Neutrophil (primary cell): ENCODE results near the gene BTD.

Source experiments
- H3K27ac ChIP-seq: fragments of 200-600 bp; sonication (generic); 2 replicates; pipeline ENCODE4 v1.5.1; 2016; ENCODE audit warnings: mild to moderate bottlenecking, moderate library complexity
- H3K27me3 ChIP-seq: fragments of 200-600 bp; sonication (generic); 2 replicates; pipeline ENCODE4 v1.6.0; 2016; ENCODE audit warnings: mild to moderate bottlenecking
- H3K36me3 ChIP-seq: fragments of 200-600 bp; sonication (generic); 2 replicates; pipeline ENCODE4 v1.5.1; 2017
- H3K4me1 ChIP-seq, 2 experiments: fragments of 200-600 bp in 1 of 2; sonication (generic) in 1 of 2; 1 replicate in 1 of 2; 2 replicates in 1 of 2; pipeline versions ENCODE4 v1.5.1 to v1.6.1; 2013 to 2016; ENCODE audit warnings: low read depth in 1 of 2, low read length in 1 of 2, mild to moderate bottlenecking in 1 of 2, moderate library complexity in 1 of 2; ENCODE audit not compliant: control insufficient read depth in 1 of 2, insufficient read depth in 1 of 2
- H3K4me3 ChIP-seq, 2 experiments: fragments of 200-600 bp in 1 of 2; sonication (generic) in 1 of 2; 1 replicate in 1 of 2; 2 replicates in 1 of 2; pipeline ENCODE4 v1.5.1; 2013 to 2016; ENCODE audit warnings: low read depth in 1 of 2, low read length in 1 of 2, mild to moderate bottlenecking in 1 of 2, moderate library complexity in 1 of 2
- H3K9me3 ChIP-seq: fragments of 200-600 bp; sonication (generic); 2 replicates; pipeline ENCODE4 v1.5.1; 2016
- TF ChIP-seq, protein P1 (sequence below): fragments of 200-600 bp; sonication (generic); IDR thresholded peaks from 2 replicates; pipeline ENCODE4 v1.5.1; 2016; ENCODE audit warnings: antibody characterized with exemption

BTD gene

DNA sequence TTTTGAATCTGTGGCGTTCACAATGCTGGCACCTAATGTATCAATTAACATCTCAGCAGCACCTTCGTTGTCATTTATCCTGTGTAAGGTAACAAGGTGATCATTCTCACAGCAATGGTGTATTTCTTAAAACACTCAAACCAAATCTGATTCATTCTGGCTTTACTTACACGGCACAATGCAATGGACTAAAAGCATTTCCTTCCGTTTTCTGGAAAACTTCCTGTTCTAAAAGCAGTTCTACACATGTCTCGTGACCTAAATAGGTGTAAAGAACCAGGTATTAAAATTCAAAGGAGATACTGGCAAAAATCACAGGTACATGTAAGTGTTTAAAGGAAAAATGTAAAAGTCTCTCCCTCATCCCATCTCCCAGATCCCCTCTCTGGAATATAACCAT is 77.8 kb downstream of the BTD start:
- H3K36me3 ChIP-seq: peaks cover 39% of the 10 kb centered on the region
- H3K9me3 ChIP-seq: no peaks in the 10 kb centered on the region
- H3K4me3 ChIP-seq: no peak overlapping the region
- peak overlapping the region; percentile 46 for H3K27ac ChIP-seq
- H3K27me3 ChIP-seq: no peaks in the 10 kb centered on the region
- TF ChIP-seq, protein P1, sequence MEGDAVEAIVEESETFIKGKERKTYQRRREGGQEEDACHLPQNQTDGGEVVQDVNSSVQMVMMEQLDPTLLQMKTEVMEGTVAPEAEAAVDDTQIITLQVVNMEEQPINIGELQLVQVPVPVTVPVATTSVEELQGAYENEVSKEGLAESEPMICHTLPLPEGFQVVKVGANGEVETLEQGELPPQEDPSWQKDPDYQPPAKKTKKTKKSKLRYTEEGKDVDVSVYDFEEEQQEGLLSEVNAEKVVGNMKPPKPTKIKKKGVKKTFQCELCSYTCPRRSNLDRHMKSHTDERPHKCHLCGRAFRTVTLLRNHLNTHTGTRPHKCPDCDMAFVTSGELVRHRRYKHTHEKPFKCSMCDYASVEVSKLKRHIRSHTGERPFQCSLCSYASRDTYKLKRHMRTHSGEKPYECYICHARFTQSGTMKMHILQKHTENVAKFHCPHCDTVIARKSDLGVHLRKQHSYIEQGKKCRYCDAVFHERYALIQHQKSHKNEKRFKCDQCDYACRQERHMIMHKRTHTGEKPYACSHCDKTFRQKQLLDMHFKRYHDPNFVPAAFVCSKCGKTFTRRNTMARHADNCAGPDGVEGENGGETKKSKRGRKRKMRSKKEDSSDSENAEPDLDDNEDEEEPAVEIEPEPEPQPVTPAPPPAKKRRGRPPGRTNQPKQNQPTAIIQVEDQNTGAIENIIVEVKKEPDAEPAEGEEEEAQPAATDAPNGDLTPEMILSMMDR: no peak
- peaks cover 13 to 22% of the 10 kb centered on the region in 2 experiments for H3K4me1 ChIP-seq

DNA sequence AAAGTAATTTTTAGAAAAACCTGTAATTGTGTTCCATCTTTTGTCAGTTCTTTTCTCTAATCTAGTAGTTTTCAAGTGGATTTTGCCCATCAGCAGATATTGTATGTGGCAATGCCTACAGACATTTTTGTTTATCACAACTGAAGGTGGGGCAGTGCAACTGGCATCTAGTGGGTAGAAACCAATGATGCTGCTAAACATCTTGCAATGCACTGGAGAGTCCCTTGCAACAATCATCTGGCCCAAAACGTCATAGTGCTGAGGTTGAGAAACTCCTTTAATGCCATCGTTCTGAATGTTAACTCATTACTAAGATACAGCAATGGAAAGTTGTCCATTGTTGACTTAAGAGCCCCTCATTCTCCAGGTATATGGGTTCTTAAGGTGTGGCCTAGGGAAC is 80.1 kb downstream of the BTD start:
- peaks cover 13 to 22% of the 10 kb centered on the region in 2 experiments for H3K4me1 ChIP-seq
- no peak overlapping the region for H3K27ac ChIP-seq
- TF ChIP-seq, protein P1: no peak
- H3K4me3 ChIP-seq: no peak overlapping the region
- peaks cover 29% of the 10 kb centered on the region for H3K36me3 ChIP-seq
- no peaks in the 10 kb centered on the region for H3K9me3 ChIP-seq
- no peaks in the 10 kb centered on the region for H3K27me3 ChIP-seq

DNA sequence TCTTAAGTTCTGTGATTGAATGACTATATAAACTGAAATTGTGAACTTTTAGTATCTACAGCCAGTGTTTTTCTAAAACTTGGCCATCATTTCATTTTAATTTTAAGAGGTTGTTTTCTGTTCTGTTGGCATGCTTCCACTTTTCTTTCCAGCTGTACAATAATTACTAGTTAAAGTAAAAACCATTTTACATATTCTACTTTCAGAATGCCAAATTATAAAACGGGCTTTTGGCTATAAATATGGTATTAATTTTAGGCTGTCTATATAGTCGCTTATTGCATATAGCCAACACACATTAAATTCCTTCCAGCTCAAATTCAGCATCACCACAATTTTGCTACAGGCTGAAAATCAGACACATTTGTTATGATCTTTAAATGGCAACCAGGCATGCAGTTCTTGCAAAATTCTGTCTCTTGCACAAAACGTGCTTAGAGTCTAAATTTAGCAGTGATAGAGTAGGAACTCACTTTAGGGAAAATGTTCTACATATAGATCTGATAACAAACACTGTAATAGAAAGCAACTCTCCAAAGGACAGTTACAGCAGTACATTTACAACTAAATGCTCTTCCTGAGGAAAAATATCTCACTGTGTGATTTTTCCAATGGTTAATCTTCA is 81.1 kb downstream of the BTD start:
- H3K36me3 ChIP-seq: peaks cover 22% of the 10 kb centered on the region
- TF ChIP-seq, protein P1: no peak
- no peaks in the 10 kb centered on the region for H3K27me3 ChIP-seq
- H3K4me1 ChIP-seq: peaks cover 13 to 22% of the 10 kb centered on the region in 2 experiments
- no peaks in the 10 kb centered on the region for H3K9me3 ChIP-seq
- H3K27ac ChIP-seq: peak overlapping the region; percentile 26
- H3K4me3 ChIP-seq: no peak overlapping the region

DNA sequence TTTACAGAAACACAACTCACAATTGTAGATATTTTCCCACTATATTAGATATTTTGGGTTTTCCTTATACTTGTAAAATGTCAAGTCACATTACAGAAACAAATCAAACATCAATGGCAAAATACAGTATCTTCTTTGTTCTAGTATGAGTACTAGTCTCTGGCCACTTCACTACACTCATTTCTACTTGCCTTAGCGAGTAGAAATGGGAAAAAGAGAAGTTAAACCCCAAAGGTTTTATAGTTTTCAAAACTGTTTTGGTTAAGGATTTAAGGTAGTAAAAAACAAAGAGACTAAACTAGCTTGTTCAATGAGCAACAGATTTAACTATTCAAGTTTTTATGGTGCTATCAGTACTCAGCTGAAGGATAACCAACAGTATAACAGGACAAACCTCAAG is 81.7 kb downstream of the BTD start:
- TF ChIP-seq, protein P1: no peak
- H3K9me3 ChIP-seq: no peaks in the 10 kb centered on the region
- peak overlapping the region; percentile 26 for H3K27ac ChIP-seq
- peaks cover 13 to 22% of the 10 kb centered on the region in 2 experiments for H3K4me1 ChIP-seq
- H3K27me3 ChIP-seq: no peaks in the 10 kb centered on the region
- H3K4me3 ChIP-seq: no peak overlapping the region
- peaks cover 19% of the 10 kb centered on the region for H3K36me3 ChIP-seq

DNA sequence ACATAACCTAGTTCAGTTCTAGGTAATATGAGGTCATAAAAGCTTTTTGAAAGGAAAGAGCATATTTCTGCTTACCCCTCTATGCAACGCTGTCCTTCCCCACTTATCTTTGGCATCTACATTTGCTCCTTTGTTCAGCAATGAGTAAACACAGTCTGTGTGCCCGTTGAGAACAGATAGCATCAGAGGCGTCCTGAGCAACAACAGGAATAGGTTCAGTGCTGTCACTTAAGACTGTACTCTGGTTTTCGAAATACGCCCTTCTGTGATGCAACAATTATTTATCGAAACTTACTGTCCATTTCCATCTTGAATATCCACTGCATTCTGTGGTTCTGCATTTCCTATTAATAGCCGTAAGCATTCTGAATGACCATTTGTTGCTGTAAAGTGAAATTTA is 84.4 kb downstream of the BTD start:
- Histone ChIP-seq H3K27me3 (no peaks in the 10 kb centered on the region), H3K4me3 (no peak overlapping the region), H3K36me3 (peaks cover 38% of the 10 kb centered on the region), H3K9me3 (no peaks in the 10 kb centered on the region), H3K27ac (no peak overlapping the region), H3K4me1 (peaks cover 9 to 17% of the 10 kb centered on the region in 2 experiments)
- TF ChIP-seq, protein P1: no peak
